HL-60 (cell line): ENCODE data around the gene EIF2B2.

ENCODE experiments used
- DNase-seq, 2 experiments: peaks; one replicate each; pipeline ENCODE4 v3.0.0-alpha.2; 2010 to 2020; ENCODE audit warnings: low read depth in 1 of 2, low spot score in 1 of 2
- H3K27ac ChIP-seq: fragments of 250-450 bp; sonication (Bioruptor Pico); replicated peaks from 2 replicates; pipeline ENCODE4 v1.5.1; 2020; ENCODE audit warnings: mild to moderate bottlenecking, moderate library complexity
- H3K27me3 ChIP-seq: fragments of 250-450 bp; sonication (Bioruptor Pico); 2 replicates; pipeline ENCODE4 v1.5.1; 2021; ENCODE audit warnings: mild to moderate bottlenecking, moderate library complexity; ENCODE audit not compliant: insufficient read depth, poor library complexity, severe bottlenecking
- H3K4me3 ChIP-seq: replicated peaks from 2 replicates; pipeline ENCODE4 v1.5.1; 2011; ENCODE audit warnings: mild to moderate bottlenecking, control low read depth, low read length; ENCODE audit not compliant: insufficient read depth
- CTCF ChIP-seq: IDR thresholded peaks from one replicate; pipeline ENCODE4 v1.5.1; 2011; ENCODE audit warnings: low read length, control low read depth, inconsistent platforms; ENCODE audit not compliant: insufficient read depth
- GABPA ChIP-seq: IDR thresholded peaks from 2 replicates; pipeline ENCODE4 v1.6.1; 2012; ENCODE audit warnings: low read depth
- POLR2AphosphoS5 ChIP-seq: IDR thresholded peaks from 2 replicates; pipeline ENCODE4 v1.6.1; 2012; ENCODE audit warnings: low read depth
- REST ChIP-seq: IDR thresholded peaks from 2 replicates; pipeline ENCODE4 v1.6.1; 2012; ENCODE audit warnings: low read depth; ENCODE audit not compliant: insufficient replicate concordance
- SPI1 ChIP-seq: IDR thresholded peaks from 2 replicates; pipeline ENCODE4 v1.6.1; 2012; ENCODE audit warnings: low read depth, mild to moderate bottlenecking, borderline replicate concordance

EIF2B2 gene

GRCh38 chr14:75049731-75050201 is 47.0 kb downstream of the EIF2B2 start:
- TF ChIP-seq REST (no peak), SPI1 (no peak), GABPA (no peak), CTCF (no peak)
- Histone ChIP-seq H3K4me3 (no peak overlapping the region), H3K27me3 (no peaks in the 10 kb centered on the region), H3K27ac (no peak overlapping the region)
- DNase-seq: peak in 1 of 2 experiments; percentile 14

GRCh38 chr14:75050852-75051555 is 48.3 kb downstream of the EIF2B2 start, which contains the start of gene MLH3:
Gene MLH3 (minus strand): TSS chr14:75051467. CDS start chr14:75049655, 1,812 bp downstream.
- DNase-seq: peak; percentile 41 to 51
- Histone ChIP-seq H3K27me3 (no peaks in the 10 kb centered on the region), H3K4me3 (peak within 1 kb of the TSS; percentile 50), H3K27ac (no peak within 1 kb of the TSS)
- TF ChIP-seq POLR2AphosphoS5 (peak; percentile 39; the same call in 1 of the 2 replicates), REST (no peak), CTCF (no peak), SPI1 (no peak), GABPA (no peak)

GRCh38 chr14:75051556-75051899 is 48.8 kb downstream of the EIF2B2 start:
- no peak overlapping the region for H3K27ac ChIP-seq

More at GRCh38 chr14:75051556-75051899, 48.8 kb downstream of the EIF2B2 start:
- no peak for DNase-seq
- TF ChIP-seq SPI1 (no peak), CTCF (no peak), POLR2AphosphoS5 (no peak), GABPA (no peak), REST (no peak)
- no peaks in the 10 kb centered on the region for H3K27me3 ChIP-seq
- H3K4me3 ChIP-seq: peak overlapping the region; percentile 50
